NCI-H1417 treated with DMSO at 0.1 percent for 48 hours (cell line): Measurements from ENCODE around the gene PTBP1.

Experiments used
- DNase-seq: peaks from one replicate; lab custom pipeline; 2025; lab: John Stamatoyannopoulos, UW

The PTBP1 gene

DNA sequence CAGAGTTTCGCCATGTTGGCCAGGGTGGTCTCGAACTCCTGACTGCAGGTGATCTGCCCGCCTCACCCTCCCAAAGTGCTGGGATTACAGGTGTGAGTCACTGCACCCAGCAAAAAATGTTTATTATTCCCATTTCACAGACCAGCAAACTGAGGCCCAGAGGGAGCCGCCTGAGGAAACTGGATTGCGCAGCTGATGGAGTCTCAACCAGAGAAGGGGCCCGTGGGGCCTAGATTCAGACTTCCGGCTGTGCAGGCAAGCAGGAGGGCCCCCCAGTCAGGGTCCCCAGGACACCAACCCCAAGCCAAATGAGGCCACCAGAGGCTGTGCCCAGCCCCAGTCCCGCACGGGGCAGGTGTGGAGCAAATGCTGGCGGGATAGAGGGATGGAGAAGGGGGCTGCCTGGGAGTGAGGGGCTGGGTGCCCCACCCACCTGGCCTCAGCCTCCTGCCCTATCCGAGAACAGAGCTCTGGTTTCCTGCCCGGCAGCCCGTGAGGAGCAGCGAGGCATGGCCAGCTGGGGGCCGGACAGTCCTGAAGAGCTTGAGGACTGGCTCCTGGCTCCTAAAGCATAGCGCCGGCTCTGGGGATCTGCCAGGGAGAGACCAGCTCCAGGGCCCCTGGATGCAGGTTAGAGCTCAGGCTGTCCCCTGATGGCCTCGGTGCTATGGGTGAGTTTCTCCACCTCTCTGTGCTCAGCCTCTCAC lies 24.4 kb upstream of the PTBP1 start:
- DNase-seq = no peak

DNA sequence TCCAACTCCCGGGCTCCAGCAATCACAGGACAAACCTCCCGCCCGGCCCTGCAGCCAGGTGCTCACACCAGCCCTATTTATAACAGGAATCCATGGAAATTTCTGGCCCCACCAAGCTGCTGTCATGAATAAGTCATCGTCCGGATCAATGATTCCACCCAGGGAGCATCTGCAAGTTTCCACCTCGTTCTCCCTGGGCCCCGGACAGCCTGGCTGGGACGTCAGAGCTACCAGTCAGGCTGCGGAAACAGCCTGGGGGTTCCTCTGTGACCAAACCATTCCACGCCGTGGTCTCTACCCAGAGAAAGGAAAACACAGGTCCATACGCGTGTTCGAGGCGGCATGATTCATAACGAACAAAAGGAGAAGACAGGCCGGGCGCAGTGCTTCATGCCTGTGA lies 20.7 kb upstream of the PTBP1 start:
- DNase-seq = no peak

DNA sequence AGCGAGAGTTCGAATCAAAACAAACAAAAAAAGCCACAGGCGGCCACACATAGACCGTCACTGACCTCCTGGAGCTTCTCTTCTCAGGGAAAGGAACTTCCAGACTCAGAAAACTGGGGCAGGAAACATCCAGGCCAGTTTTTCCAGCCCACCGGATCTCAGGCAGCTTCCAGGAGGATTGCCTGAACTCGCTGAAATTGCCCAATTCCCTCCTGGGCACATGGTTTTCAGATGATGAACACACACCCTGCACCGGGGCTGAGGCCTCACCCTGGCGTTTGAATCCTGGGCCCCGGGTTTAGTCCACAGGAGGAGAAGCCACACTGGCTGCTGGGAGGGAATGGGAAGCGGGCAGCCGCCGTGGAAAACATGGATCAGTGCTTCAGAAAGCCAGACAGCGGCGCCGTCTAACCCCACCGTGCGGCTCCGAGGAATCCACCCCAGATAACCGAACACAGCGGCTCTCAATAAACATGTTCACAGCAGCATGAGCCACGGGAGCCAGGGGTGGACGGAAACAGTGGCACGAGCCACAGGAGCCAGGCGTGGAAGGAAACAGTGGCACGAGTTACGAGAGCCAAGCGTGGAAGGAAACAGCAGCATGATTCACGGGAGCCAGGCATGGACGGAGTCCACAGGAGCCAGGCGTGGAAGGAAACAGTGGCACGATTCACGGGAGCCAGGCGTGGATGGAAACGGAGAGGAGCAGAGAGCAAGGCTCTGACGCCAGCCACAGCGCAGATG lies 18.2 kb upstream of the PTBP1 start:
- DNase-seq = no peak

DNA sequence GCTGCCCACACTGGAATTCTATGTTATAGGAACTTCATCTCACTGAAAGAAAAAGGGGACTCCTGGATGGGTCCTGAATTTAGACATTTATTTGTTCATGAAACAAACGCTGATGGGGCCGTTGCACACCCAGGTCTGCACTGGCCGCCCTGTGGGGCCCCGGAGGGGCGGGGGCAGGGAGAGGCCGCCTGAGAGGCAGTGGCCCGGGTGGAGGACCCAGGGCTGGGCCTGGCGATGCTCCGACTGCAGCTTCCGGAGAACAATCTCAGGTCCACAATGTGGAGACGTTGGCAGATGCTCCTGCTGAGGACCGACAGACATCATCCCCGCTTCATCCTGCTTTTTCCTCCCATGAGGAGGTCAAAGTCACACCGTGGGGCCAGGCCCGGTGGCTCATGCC lies 16.3 kb upstream of the PTBP1 start:
- no peak for DNase-seq

DNA sequence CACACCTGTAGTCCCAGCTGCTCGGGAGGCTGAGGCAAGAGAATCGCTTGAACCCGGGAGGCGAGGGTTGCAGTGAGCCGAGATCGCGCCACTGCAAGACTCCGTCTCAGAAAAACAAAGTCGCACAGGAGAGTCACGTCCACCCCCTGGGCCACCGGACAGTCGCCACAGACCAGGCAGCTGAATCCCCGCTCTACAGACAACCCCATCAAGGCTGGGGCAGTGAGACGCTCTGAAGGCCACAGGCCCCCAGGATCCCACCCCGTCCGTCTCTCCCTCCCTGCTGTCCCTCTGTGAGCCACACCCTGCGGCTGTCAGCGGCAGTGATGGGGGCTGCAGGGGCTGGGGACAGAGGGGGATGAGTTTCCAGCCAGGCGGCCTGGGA lies 15.5 kb upstream of the PTBP1 start:
- DNase-seq = no peak

DNA sequence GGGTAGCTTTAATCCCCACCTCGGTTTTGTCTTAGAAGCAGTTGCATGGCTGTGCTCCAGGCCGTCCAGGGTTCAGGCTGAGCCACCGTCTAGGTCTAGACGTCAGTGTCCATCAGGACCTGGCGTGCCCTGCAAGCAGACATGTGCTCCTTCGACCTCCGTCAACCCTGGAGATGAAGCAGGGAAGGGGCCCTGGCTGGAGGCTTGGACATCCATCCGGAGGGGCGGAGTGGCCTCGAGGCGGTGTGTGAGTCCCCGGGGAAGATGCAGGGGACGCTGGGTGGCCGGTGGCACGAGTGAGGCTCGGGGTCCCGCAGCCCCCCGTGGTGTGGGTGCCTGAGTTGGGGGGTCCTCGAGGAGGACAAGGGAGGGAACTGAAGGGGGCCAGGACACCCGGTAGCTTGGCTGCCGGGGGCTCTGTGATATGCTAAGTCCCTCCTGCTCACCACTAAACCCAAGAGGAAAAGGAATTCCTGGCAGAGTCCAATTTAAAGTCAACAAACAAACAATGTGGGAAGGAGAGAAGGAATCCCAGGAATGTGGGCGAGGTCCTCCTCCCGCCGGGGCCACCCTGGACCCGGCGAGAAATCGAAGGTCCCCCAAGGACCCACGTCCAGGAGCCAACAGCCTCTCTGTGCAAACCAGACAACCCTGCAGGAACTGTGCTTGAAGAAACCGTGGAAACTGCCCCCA lies 14.9 kb upstream of the PTBP1 start:
- no peak for DNase-seq

DNA sequence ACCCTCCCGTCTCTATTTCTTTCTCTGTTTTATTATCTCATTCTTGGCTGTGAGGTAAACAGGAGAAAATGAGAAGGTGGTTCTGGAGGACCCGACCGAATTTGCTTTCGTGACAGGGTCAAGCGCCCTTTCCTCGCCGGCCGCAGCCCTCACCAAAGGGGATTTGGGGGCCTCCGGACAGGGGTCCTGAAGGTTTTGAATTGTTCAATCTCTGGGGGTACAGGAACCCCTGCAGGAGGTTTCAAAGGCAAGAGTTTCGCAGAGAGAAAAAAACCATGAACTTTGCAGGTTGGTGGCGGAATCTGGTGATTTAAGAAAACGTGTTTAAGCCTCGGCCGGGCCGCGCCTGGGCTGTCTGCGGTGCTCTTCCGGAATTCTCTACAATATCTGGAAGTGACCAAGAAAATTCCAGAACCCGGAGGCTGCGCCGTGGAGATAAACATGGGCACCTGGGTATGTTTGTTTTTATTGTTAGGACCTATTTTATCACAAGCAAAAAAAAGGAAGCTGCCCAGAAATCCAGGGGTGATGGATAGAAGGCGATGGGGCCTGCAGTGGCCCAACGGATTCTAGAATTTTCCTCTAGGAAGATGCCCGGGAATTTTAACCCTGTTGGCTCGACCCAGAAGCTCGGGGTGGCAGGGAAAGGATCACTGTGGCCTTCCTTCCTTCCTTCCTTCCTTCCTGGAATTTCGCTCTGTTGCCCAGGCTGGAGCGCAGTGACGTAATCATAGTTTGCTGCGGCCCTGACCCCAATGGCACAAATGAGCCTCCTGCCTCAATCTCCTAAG lies 14.2 kb upstream of the PTBP1 start:
- DNase-seq = no peak

DNA sequence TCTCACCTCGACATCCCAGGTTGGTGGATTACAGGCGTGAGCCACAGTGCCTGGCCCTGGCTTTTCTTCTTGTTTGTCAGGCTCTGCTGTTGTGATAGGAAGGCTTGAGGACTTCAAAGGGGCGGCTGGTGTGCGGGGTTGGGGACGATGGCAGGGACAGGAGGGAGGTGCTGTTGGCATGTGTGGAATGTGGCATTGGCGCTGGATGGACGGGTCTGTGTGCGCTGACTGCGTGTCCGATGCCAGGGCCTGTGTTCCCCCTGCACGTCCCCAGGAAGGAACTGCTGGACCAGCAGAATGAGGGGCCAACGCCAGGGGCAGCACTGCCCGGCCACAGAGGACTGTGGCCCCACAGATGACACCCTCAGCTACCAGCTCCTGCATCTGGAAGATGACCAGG lies 12.7 kb upstream of the PTBP1 start:
- no peak for DNase-seq

DNA sequence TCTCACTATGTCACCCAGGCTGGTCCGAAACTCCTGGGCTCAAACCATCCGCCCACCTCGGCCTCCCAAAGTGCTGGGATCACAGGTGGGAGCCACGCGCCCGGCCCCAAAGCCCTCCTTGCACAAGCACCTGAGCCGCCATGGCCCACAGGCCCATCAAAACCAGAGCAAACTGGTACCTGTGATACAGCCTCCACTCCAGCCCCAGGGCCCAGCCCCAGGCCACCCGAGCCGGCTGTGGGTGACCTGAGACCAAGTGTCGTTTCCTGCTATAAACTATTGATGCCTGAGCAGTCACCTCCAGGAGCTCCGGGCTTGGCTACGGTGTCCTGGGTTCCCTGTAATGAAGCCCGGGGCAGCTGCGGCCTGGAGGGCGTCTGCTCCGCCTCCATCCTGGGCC lies 9.7 kb upstream of the PTBP1 start:
- DNase-seq = no peak

DNA sequence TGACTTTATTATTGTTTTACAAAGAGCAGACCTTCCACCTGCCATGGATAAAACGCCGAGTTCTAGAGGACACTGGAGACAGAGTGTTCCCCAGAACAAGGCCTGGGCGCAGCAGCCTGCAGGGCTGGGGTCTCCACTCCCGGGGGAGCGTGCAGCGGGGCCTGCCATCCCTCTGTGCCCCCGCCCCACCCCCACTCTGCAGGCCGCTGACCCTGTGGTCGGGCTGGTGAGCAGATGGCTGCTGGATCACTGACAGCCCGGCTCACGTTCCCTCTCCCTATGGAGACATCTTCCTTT lies 8.6 kb upstream of the PTBP1 start:
- no peak for DNase-seq

DNA sequence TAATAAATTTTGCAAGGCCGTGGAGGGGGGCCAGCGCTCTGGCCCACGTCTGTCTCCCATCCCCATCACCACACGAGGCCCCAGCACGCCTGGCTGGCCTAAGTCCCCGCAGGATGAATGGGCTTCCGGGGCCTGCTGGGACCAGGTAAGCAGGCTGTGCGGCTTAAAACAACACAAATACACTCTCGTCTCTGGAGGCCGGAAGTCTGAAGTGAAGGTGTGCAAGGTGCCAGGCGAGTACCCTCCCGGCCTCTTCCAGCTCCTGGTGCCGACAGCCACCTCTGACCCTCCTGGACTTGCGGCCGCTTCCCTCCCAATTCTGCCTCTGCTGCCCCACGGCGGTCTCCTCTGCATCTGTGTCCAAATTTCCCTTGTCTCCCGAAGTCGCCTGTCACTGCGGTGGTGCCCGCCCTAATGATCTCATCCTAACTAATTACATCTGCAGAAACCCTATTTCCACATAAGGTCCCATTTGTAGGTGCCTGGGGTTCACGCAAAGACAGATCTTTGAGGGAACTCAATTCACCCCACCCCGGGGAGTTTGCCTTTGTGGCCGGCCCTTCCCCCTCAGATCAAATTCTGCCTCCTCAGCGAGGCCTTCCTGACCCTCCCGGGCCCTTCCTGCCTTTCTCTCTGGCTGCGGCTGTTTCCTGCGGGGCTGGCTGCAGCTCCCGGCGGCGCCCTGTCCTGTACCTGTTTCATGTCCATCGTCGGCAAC lies 8.1 kb upstream of the PTBP1 start:
- no peak for DNase-seq

DNA sequence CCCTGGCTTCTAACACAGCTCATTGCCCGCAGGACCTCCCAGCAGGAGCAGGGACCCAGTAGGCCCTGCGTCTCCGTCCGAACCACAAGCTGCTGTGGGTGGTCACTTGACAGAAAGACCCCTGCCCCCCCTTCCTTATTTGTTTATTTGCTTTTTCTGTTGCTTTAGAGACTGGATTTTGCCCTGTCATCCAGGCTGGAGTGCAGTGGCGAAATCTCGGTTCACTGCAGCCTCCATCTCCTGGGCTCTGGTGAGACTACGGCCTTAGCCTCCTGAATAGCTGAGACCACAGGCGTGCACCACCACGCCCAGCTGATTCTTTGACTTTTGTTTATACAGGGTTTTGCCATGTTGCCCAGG lies 7.6 kb upstream of the PTBP1 start:
- DNase-seq = no peak

DNA sequence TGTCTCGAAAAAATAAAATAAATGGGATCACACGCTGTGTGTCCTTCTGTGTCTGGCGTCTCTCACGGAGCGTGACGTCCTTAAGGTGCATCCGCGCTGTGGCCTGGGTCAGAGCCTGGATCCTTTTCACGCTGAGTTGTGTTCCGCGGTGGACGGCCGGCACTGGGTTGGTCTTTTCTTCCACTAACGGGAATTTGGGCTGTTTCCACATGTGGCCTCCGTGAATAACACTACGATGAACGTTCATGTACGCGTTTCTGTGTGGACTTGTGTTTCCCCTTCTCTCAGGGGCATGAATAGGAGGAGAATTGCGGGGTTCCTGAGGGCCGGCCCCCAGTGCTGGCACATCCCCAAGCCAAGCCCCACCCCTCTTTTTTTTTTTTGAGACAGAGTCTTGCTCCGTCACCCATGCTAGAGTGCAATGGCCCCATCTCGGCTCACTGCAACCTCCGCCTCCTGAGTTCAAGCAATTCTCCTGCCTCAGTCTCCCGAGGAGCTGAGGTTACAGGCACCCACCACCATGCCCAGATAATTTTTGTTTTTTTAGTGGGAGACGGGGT lies 6.2 kb upstream of the PTBP1 start:
- no peak for DNase-seq

DNA sequence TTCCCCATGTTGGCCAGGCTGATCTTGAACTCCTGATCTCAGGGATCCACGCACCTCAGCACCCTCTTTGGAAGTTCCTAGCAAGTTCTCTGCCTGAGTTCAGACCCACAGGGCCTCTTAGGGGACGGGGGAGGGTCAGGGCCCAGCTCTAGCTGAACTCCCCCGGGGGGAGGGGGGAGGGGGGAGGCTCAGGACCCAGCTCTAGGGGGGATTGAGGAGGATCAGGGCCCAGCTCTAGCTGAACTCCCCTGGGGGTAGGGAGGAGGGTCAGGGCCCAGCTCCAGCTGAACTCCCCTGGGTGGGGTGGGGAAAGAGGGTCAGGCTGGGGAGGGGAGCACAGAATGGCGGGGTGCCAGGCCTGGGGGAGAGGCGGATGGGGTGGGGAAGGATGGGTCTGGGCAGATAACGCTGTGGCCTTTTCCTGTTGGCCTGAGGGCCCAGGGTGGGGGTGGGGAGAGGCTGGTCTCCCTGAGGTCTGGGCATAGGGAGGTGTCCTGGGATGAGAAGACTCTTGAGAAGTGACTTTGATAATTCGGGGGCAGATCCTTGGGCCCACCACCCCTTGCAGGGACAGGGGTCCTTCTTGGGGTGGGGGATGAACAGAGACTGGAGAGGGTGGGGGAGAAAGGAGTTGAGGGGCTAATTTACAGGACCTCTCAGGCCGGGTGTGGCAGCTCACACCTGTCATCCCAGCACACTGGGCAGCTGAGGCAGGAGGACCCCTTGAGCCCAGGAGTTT lies 5.5 kb upstream of the PTBP1 start:
- DNase-seq = no peak

DNA sequence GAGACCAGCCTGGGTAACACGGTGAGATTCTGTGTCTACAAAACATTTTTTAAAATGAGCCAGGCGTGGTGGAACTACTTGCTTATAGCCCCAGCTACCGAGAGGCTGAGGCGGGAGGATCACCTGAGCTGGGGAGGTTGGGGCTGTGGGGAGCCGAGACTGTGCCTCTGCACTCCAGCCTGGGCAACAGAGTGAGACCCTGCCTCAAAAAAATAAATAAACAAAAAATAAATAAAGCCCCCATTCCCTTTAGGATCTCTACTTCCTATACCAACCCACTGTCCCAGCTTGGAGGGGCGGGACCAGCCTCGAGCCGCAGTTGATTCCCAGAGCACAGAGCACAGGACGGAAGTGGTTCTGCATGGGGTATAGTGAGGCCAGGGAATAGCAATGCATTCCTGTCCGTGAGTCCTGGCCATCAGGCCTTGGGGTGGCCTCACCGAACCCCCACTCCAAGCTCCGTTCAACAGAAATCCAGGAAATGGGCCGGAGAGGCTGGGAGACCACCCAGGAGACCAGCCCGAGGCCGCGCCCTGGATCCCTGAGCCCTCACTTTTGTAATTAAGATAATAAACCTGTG lies 4.9 kb upstream of the PTBP1 start:
- DNase-seq = no peak

DNA sequence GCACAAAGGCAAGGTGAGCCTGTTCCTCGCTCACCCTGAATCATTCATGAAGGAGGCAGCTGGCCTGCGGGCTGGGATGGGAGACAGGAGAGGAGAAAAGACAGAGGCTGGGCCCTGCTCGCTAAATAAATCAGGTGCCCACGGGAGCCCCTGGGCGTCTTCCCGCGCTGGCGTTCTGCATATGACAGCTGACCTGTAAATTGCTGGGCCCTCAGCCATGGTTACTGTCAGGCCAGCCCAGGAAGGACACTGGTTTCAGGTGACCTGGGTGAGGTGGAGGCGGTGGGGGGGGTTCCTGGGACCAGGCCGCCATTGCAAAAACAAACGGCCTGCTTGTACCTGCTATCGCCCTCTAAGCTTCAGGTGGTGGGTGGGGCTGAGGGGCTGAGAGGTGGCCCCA lies 3.4 kb upstream of the PTBP1 start:
- DNase-seq = no peak

DNA sequence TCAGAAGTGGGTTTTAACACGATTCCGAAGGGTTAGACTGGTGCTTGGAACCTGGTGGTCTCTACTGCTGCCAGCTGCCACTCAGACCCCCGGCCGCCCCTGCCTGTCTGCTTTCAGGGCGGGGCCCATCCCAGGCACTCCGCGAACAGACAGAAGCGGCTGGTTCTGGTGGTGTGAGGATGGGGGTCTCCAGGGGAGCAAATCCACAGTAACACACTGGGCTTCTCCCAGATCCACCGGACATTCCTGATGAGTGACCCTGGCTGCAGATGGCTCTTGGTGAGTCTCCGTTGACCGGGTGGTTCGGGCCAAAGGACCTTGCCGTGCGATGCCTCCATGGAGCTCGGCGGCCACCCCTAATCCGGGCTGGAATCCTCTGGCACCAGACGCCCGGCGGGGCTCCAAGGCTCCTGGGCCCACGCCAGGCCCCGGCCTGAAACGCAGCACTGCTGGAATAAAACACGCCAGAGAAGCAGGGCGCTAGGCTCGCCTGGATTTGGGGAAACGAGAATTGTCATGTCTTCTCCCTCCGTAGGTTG lies 2.1 kb upstream of the PTBP1 start:
- no peak for DNase-seq

DNA sequence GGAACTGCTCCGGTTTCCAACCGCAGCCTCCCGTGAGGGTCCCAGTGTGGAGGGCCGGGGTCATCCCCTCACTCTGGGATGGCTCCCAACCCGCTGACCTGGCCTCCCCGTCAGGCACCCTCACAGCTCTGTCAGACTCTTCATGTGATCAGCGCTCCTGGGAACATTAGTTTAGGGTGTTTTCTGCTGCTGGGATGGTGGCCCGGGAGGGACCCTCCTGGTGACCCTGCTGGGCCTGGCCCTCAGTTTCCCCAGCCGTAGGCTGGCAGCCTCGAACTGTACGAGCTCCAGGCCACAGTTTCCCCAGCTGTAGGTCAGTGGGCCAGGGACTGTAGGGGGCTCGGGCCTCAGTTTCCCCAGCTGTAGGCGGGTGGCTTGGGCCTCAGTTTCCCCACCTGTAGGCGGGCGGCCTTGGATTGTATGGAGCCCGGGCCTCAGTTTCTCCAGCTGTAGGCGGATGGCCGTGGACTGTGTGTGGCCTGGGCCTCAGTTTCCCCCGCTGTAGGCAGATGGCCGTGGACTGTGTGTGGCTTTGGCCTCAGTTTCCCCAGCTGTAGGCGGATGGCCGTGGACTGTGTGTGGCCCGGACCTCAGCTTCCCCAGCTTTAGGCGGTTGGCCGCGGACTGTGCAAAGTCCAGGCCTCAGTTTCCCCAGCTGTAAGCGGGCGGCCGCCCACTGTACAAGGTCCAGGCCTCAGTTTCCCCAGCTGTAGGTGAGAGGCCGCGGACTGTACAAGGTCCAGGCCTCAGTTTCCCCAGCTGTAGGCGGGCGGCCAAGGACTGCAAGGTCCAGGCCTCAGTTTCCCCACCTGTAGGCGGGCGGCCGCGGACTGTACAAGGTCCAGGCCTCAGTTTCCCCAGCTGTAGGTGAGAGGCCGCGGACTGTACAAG lies 1.3 kb upstream of the PTBP1 start:
- DNase-seq = no peak
